Omental fat pad (tissue), 4 donors: ENCODE data around the gene TMUB1. TPM values are rescaled to one million over a fixed set of nuclear protein-coding genes. Genes with fewer than 3 reads are reported as not detected.

ENCODE experiments used
- ATAC-seq: fragments of 150-250 bp; one replicate; pipeline ENCODE4 v1.9.1; 2016; ENCODE audit warnings: mild to moderate bottlenecking, moderate library complexity; ENCODE audit not compliant: low FRiP score
- DNase-seq: peaks from one replicate; pipeline ENCODE4 v3.0.0-alpha.2; 2019; ENCODE audit warnings: low spot score
- CTCF ChIP-seq, 3 donors: fragments of 450-650 bp; IDR thresholded peaks; one replicate each; pipeline ENCODE4 v1.5.1; 2016 to 2017; ENCODE audit warnings: antibody characterized with exemption in 3 of 3, mild to moderate bottlenecking in 3 of 3, moderate library complexity in 2 of 3
- total RNA-seq, 4 donors: library from RNA; depleted of rRNA; stranded (reverse); fragments of >200 nt; gene quantifications; one replicate each; pipeline ENCODE4 v1.1.0, GENCODE V29; 2016

The TMUB1 gene
- total RNA-seq, 4 donors from 2014 or later, result 23.5 to 38.5 (median 26.9) TPM

- TF ChIP-seq CTCF (IDR thresholded peaks at IDR 0.05), result no peak
- DNase-seq, result no peak
- ATAC-seq, result no peak
Measured at GRCh38 chr7:151040616-151041375, 42.5 kb downstream of the TMUB1 start.

- ATAC-seq (no peak), DNase-seq (no peak)
- no peak for TF ChIP-seq CTCF (IDR thresholded peaks at IDR 0.05)
Measured at GRCh38 chr7:151039850-151040548, 43.3 kb downstream of the TMUB1 start.

GRCh38 chr7:151038951-151039849 is 44.1 kb downstream of the TMUB1 start:
- peak; percentile 91 for ATAC-seq
- peak; percentile 81 for DNase-seq
- TF ChIP-seq CTCF (IDR thresholded peaks at IDR 0.05), result no peak

- no peak for ATAC-seq
- DNase-seq, result no peak
- TF ChIP-seq CTCF (IDR thresholded peaks at IDR 0.05), result no peak
Measured at GRCh38 chr7:151035902-151036301, 47.4 kb downstream of the TMUB1 start.

- DNase-seq, result no peak
- ATAC-seq, result no peak
- TF ChIP-seq CTCF (IDR thresholded peaks at IDR 0.05), result no peak
Measured at GRCh38 chr7:151035026-151035717, 48.1 kb downstream of the TMUB1 start.

GRCh38 chr7:151034312-151035025 is 48.8 kb downstream of the TMUB1 start:
- ATAC-seq (no peak), DNase-seq (no peak)
- TF ChIP-seq CTCF (IDR thresholded peaks at IDR 0.05), result no peak
